ENCODE data around the gene PGLYRP1.
A peak's percentile ranks its signal among the peaks of the same experiment; 100 is the strongest.

PGLYRP1 gene

DNA sequence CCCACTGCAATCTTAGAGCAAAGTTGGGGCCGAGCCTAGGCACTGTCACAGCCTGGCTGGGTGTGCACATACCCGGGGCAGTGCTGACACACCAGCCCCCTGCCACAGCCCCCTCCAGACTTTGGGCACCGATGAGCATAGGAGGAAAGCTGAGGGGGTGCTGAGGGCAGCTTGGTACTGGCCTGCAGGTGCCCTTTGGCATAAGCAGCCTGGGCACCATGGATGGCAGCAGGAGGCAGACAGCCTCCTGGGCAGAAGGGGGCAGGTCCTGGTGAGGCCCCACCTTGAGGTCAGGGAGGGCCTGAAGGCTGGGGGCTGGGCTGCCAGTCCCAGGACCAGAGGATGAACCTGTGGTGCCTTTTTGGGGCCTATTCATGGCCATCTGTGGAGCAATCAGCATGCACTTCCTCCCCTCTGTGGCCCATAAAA lies 9.8 kb upstream of the PGLYRP1 start:
- no peak for DNase-seq (ENCODE audit: low read depth in 2 of 2)

DNA sequence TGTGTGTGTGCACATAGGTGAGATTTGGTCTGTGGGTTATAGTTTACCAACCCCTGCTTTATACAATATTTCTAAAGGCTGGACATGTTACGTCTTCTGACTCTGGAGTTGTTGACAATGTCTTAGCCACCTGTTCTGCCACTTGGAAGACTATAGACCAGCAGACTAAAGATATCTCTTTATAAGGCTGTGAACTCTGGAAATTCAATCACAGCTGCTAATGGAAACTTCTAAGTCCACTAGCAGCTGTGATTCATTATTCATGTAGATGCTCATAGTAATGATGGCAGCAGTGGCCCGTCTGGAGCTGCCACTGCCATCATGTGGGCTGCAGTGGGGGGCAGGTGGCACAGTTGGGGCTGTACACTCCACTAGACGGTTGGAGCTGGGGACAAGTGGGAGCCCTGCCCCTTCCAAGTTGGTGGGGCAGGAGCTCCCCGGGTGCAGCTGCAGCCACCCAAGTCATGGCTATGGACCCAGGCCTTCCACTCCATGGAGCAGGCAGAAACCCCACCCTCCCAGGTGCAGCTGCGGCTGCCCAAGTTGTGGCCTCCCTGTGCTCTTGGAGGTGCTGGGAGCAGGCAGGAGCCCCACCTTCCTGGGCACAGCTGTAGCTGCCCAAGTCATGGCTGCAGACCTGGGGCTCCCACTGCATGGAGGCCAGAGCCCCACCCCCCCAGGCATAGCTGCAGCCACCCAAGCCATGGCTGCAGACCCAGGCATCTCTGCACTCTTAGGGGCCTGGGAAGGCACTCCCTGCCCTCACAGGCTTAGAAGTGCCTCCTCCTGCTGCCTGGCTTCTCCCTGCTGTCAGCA lies 9.1 kb upstream of the PGLYRP1 start:
- DNase-seq (ENCODE audit: low read depth in 2 of 2): no peak

DNA sequence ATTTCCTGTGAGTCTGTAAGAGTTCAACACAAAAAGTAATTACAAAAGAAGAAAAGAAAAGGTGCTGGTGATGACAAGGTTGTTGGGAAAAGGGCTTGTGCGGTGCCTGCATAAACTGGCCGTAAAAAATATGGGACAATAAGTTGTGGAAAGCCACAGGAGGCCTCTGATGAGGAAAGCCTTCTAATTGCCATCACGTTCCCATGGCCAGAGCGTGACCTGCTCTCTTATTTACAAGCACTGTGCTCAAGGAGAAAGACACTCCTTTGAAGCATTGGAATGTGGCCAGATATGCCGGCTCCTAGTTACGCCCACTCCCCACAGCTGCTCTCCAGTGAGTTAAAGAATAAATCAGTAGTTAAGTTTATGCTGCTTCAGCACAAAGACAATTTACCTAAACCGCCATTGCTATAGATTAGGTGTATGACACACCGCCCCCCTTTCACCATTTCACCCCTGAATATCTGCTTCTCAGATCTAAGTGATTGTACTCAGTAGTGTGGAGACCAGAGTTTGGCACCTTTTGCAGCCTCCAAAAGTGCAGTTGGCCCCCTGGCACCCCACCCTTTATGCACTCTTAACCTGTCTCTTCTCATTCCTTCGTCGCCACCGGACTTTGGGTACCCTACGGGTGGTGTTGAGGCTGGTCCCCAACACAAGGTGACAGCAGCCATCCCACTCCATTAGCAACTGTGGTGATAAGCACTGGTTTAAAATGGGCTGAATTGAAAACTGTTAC lies 8.1 kb upstream of the PGLYRP1 start:
- no peak for DNase-seq (ENCODE audit: low read depth in 2 of 2)

DNA sequence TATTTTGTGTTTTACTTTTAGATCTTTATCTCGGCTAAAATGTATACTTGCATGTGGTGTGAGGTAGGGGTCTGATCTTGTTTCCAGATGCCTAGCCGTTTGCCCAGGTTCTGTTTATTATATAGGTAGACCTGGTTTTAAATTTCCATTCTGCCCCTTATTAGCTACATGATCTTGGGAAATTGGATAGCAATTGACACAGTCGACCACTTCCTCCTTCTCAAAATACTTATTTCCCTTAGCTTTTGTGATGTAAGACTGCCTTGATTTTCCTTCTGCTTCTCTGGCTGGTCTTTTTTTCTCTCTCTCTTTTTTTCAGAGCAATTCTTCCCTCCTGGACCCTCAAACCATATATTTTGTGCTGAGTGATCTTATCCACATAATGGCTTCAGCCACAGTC lies 3.0 kb upstream of the PGLYRP1 start:
- no peak for DNase-seq (ENCODE audit: low read depth in 2 of 2)

DNA sequence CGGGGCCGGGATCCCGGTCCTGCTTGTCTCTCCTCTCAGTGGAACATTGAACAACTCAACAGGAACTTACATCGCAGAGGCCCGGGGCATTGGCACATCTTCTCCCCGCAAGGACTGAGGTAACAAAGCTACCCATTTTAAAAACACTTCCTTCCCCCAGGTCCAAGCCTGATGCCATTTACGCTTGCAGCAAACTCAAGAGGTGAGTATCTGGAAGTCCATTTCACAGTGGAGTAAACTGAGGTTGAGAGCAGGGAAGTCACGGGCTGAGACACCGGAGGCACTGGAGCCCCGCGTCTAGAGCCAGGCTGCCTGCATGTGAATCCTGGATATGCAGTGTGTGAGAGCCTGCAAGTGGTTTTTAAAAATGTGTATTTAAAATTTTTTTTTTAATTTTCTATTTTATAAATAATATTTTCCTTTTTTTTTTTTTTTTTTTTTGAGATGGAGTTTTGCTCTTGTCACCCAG lies 492 bp upstream of the PGLYRP1 start:
- DNase-seq (ENCODE audit: low read depth in 2 of 2): no peak

DNA sequence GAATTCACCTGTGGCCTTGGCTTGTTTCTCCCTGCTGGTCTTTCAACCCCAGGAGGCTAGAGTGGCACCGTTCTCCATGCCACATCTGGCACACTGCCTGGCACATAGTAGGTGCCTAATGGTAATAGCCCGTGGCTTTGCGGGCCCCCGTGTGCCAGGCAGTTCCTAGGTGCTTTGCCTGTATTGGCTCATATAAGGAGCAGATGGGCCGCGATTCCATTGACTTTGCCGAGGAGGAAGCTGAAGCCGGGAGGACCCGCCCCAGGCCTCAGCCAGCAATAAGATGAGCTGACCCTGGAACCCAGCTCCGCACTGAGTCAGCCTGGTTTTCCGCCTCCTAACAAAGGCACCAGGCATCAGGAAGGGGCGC lies 807 bp downstream of the PGLYRP1 start:
- no peak for DNase-seq (ENCODE audit: low read depth in 2 of 2)

DNA sequence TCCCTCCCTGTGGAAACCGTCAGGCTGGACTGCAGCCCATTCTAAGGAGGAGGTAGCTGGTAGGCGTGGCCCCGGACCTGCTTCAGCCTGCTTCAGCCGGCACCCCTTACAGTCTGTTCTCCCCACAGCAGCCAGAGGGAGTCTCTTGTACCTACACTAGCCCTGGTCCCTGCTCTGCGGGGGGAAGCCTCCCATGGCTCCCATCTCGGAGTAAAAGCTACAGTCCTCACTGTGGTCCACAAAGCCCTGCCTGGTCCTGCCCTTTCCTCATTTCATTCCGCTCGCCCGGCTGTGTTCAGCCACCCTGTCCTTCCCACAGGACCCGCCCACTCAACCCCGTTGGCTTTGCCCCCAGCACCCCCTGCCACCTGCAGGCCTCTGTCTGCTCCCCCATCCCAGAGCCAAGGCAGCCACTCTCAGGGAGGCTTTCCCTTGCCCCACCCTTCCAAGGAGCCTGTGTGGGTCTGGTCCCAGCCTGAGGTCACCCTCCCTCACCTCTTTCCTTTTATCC lies 1.3 kb downstream of the PGLYRP1 start:
- no peak for DNase-seq (ENCODE audit: low read depth in 2 of 2)

DNA sequence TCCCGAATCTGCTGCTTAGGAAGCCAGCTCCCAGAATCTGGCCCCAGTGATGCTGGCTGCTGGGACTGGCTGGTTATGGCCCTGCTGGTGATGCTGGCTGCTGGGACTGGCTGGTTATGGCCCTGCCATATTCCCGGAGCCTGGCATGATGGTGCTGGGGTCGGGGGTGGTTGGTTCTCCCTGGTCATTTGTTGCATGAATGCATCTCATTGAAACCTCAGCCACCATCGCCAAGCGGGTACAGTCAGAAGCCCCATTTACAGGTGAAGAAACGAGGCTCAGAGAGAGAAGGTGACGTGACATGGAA lies 2.1 kb downstream of the PGLYRP1 start:
- DNase-seq (ENCODE audit: low read depth in 2 of 2): no peak

DNA sequence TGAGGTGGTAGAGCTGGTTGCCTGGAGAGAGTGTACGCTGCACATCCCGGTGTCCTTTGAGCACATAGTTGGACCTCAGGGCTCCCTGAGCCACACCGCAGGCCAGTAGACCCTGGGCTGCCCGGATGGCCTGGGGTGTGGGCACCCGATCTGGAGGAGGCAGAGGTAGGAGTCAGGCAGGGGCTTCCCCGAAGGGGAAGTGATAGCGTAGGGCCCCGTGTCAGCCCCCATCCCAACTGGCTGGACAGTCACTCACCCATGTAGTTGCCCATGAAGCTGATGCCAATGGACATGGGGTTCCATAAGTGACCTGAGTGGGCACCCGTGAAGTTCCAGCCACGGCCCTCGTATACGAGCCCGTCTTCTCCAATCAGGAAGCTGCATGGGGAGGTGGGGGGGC lies 3.6 kb downstream of the PGLYRP1 start:
- no peak for DNase-seq (ENCODE audit: low read depth in 2 of 2)

DNA sequence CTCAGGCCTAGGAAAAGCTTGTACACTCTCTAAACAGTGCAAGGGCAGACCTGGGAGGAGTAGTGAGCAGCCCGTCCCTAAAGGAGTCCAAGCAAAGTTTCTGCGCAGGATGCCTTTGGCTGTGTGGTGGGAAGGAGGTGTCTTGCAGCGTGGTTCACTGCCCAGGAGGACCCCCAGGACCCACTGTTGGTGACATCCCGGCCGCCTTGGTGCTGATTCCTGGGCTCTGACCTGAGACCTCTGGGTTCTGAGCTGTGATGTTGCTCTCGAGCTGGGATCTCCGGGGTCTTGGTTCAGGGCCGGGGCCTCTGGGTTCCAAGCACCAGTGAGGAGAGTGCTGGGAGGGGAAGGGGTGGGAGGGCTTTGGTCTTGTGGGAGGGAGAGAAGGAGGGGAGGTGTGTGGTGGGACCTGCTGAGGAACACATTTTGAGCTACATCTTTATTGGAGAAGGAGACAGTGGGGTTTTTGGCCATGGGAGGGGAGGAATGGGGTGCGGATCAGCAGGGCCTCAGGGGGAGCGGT lies 4.1 kb downstream of the PGLYRP1 start:
- no peak for DNase-seq (ENCODE audit: low read depth in 2 of 2)

DNA sequence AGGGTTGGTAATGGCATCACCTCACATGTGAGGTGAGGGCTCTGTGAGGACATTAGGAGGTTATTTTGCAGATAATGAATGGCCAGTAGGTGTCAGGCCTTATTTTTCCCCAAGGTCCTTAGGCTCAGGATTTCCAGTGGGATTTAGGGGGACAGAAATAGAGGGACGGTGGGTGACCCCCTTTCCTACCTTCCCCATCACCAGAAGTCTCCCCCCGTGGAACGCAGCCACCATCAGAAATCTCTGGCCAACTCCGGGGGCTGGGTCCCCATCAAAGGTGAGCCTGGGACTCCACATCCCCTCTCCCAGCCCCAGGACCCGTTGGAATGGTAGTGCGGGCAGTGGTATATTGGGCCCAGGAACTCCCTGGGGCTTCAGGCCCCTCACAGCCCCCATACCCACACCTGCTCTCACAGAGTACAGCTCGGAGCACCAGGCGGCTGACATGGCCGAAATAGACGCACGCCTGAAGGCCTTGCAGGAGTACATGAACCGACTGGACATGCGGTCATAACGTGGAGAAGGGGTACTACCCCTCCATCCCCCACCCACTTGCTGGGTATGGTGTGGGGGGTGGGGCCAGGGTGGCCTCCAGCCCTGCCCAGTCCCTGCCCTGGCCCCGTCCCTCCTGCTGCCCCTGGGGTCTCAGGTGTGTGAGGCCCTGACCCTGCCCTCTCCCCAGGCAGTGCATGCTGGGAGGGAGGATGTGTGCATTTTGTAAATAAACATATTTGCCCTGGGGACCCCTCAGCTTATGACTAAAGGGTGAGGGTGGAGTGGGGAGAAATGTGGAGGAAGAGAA lies 4.8 kb downstream of the PGLYRP1 start:
- no peak for DNase-seq (ENCODE audit: low read depth in 2 of 2)

DNA sequence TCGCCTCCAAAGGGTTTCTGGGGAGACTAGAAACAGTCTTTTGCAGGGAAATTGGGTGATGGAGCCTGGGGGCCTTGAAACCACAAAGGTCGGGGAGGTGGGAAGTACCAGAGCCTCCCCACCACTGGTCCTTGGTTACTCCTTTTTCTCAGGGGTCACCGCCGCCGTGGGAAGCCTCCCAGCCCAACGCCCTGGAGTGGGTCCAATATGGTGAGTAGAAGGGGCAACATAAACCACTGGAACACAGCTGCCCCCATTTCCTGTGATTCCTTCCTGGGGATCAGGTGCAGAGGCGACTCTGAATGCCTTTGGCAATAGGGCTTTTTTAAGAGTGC lies 5.8 kb downstream of the PGLYRP1 start:
- DNase-seq (ENCODE audit: low read depth in 2 of 2): no peak

DNA sequence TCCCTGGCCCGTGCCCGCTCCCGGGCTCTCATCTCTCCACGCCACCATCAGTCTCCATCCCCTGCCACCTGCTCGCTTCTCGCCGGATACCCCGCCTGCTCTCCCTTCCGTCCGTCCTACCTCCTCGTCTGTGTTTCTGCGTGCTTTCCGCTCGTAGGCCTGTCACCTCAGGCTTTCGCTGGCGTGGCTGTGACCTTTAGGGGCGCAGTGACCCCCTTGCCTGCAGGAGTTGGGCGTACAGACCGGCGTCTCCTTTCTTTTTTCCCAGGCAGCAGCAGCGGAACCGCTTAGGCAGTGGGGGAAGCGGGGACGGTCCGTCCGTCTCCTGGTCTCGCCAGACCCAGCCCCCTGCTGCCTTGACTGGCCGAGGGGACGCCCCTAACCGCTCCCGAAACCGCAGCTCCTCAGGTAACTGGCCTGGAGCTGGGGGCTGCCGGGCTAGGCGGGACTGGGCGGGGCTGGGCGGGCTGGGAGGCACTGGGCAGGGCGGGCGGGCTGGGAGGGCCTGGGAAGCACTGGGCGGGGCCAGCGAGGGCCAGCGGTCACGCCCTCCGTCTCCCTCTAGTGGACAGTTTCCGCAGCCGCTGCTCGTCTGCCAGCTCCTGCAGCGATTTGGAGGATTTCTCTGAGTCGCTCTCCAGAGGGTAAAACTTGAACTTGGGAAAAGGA lies 6.3 kb downstream of the PGLYRP1 start:
- DNase-seq (ENCODE audit: low read depth in 2 of 2): peak; percentile 61 to 75

DNA sequence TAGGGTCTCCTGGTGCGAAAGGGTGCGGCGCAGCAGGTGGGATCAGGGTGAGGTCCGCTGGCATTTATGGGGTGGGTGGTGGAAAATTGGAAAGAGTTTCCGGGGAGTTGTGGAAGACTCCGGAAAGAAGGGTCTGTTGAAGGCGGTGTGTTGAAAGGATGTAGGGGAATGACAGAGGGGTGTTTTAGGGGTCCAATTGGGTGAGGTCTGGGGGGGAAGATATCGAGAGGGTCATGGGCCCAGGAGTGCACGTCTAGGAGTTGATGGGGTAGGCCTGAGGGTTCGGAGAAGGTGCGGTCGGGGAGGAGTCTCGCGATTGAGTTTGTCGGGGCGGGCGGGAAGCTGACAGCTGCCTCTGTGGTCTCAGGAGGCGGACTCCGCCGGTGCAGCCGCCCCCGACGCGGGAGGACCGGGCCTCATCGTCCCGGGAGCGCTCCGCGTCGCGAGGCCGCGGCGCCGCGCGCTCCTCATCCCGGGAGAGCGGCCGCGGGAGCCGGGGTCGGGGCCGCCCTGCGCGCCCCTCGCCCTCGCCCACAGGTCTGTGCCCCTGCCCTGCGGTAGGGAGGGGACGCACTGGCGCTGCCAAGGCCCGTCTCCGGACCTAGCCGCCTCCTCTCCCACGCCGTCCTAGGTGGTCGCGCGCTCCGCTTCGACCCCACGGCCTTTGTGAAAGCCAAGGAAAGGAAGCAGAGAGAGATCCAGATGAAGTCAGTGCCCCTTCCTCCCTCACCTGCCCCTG lies 7.0 kb downstream of the PGLYRP1 start:
- DNase-seq (ENCODE audit: low read depth in 2 of 2): no peak

DNA sequence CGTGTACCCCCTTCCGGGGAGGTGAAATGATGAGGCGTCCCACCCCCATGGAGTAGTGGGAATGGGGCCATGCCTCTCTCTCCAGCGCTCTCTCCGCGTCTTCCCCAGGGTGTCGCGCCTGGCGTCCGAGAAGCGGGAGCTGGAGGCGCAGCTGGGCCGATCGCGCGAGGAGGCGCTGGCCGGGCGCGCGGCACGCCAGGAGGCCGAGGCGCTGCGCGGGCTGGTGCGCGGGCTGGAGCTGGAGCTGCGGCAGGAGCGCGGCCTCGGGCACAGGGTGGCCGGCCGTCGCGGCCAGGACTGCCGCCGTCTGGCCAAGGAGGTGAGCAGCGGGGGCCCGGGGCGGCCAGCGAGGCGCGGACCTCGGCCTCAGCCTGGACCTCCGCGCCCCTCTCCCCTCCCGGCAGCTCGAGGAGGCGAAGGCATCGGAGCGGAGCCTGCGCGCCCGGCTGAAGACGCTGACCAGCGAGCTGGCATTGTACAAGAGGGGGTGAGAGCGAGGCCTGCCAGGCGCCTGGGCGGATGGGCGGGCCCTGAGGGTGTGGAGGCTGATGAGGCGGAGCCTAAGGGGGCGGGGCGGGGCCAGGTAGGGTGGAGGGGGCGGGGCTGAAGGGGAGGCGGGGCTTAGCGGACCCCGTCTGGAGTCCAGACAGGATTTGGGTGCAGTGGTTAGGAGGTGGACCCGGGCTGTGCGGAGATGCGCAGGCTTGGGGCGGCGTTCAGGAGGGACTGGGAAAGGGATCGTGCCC lies 7.7 kb downstream of the PGLYRP1 start:
- peak; percentile 44 to 54 for DNase-seq (ENCODE audit: low read depth in 2 of 2)

DNA sequence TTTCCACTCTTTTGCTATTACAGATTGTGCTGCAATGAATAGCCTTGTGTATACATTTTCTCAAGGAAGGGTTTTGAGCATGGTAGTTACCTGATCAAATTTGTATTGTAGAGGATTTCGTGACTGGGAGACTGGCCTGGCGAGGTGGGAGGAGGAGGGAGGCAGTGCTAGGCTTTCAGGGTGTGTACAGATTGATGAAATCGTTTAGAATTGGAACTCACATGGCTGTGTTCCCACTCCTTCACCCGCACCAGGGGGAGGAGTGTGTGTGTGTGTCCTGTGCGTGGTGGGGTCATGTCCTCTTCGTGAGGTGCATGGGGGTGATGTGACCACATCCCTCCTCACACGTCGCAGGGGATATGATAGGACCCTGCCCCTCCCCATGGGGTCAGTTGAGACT lies 8.3 kb downstream of the PGLYRP1 start:
- no peak for DNase-seq (ENCODE audit: low read depth in 2 of 2)

DNA sequence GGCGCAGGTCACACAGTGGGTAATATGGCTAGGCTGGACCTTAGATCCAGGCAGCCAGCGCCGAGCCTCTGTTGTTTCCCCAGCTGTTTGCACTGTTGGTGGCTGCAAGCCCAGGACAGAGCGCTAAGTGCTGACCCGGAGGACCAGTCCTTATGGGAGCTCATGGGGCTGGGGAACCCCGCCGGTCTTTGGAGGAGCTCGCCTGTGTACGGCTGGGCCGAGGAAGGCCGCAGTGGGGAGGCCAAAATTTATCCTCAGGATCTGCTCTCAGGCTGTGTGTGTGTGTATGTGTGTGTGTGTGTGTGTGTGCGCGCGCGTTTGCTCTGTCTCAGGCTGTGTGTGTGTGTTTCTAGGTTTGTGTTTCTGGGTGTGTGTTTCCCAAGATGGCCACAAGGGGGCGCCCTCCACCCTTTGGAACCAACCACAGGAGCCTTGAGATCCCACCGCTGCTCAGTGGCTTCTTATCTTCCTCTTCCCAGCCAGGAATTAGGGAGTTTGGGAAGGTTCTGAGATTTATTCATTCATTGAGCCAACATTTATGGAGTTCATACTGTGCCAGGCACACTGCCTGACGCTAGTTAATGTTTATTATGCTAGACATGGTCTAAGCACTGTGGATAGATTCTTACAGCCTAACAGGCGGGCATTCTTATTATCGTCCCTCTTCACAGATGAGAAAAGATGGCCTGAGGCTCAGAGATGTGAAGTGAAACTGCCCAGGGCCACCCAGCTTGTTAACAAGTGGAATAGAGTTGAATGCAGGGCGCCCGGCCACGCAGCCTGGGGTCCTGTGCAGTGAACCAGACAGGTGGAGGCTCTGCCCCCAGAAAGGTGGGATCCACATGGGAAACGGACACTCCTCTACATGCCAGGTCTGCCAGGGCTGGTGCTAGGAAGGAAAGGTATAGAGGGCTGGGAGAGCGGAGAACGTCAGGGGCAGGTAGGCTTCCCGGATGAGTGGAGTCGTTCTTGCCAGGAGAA lies 13.0 kb downstream of the PGLYRP1 start:
- peak in 1 of 2 experiments; percentile 59 for DNase-seq (ENCODE audit: low read depth in 2 of 2)

DNA sequence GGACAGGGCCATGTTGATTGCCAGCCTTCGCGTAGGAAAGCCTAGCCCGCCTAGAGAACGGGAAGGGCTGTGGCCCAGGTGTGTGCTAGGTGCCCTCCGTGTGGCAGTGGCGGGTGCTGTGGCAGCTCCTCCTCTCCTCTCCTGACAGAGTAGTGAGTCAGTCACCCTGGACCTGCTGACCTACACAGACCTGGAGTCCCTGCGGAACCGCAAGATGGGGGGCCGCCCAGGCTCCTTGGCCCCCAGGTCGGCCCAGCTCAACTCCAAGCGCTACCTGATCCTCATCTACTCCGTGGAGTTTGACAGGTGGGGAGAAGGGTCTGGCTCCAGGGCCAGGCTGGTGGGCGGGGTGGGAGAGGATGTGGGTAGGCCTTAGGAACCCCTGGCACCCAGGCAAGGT lies 16.4 kb downstream of the PGLYRP1 start:
- no peak for DNase-seq (ENCODE audit: low read depth in 2 of 2)

DNA sequence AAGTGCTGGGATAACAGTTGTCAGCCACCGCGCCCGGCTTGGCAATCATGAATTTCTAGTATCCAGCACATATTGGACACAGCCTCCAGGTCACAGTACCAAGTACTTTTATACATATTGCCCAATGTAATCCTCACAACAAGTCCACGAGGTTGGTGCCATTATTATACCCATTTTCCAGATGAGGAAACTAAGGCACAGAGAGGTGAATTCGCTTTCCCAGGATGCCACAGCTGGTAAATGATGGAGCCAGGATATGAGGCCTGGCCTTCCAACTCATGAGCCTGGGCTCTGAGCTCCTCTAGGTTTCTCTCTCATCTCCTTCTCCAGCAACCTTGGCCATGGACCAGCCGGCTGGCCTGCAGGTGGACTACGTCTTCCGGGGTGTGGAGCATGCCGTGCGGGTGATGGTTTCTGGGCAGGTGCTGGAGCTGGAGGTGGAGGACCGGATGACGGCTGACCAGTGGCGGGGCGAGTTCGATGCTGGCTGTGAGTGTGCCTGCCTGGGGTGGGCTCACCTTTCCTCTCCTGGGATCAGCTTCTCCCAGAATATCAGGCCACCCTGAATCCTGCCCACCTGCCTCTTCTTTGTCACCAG lies 20.1 kb downstream of the PGLYRP1 start:
- DNase-seq (ENCODE audit: low read depth in 2 of 2): no peak

All from stimulated activated CD4-positive, alpha-beta T cell treated with anti-CD3 and anti-CD28 coated beads, Interleukin-12 subunit alpha, Interleukin-12 subunit beta, amount 100 ng/mL, for 24 hours (primary cell).